Lower lobe of right lung (tissue), 2 donors: ENCODE results near the gene GSTT2B. TPM values are rescaled to one million over a fixed set of nuclear protein-coding genes. Genes with fewer than 3 reads are reported as not detected.
"Not testable (repeated sequence)": the region's sequence is repeated elsewhere in the genome, so short reads cannot be mapped to it uniquely, and the experiment has no call there.

Experiments used
- ATAC-seq, 2 donors: fragments of 200-7000 bp; cut with Tn5 transposase; one replicate each; pipeline ENCODE4 v1.9.1; 2020 to 2022; ENCODE audit warnings: mild to moderate bottlenecking in 2 of 2, moderate library complexity in 2 of 2
- DNase-seq: peaks from one replicate; pipeline ENCODE4 v3.0.0-alpha.2; 2020
- H3K27ac ChIP-seq: fragments of 200-600 bp; one replicate; pipeline ENCODE4 v1.8.0; 2022
- H3K27me3 ChIP-seq: fragments of 200-600 bp; one replicate; pipeline ENCODE4 v1.8.0; 2022; ENCODE audit warnings: low read depth
- H3K36me3 ChIP-seq: fragments of 200-600 bp; one replicate; pipeline ENCODE4 v1.8.0; 2022; ENCODE audit warnings: mild to moderate bottlenecking
- H3K4me1 ChIP-seq: fragments of 200-600 bp; one replicate; pipeline ENCODE4 v1.8.0; 2022
- H3K4me3 ChIP-seq: fragments of 200-600 bp; one replicate; pipeline ENCODE4 v1.8.0; 2022; ENCODE audit warnings: mild to moderate bottlenecking
- H3K9me3 ChIP-seq: fragments of 200-600 bp; one replicate; pipeline ENCODE4 v1.8.0; 2022
- intact Hi-C: fragments of 100-400 bp; cut with DNase I; formaldehyde crosslinking; loops from one replicate; pipeline ENCODE4 v1.11.0; 2022
- total RNA-seq: library from RNA; stranded (reverse); fragmentation: NEBNext Ultra II Directional; extraction: Animal tissue kit (Norgen Biotek cat#: 25700); gene quantifications from one replicate; pipeline ENCODE4 v1.2.1, GENCODE V29; 2021
- TF ChIP-seq, protein P1 (sequence below): fragments of 200-600 bp; IDR thresholded peaks from one replicate; pipeline ENCODE4 v1.8.0; 2022; ENCODE audit warnings: antibody characterized with exemption, mild to moderate bottlenecking
- donor health status: DM: no; HTN: yes; CAD: no; lungs with severe emphysema.

Gene GSTT2B
- total RNA-seq, 1 donor from 2014 or later, result 7.3 TPM

- intact Hi-C loops, result loop anchor here (10.0 kb wide), 1 partner anchor 45 kb away; no protein-coding TSS in a partner anchor
- no peak for DNase-seq
- no peak overlapping the region for H3K27ac ChIP-seq
- ATAC-seq, result no peak
- TF ChIP-seq, protein P1, sequence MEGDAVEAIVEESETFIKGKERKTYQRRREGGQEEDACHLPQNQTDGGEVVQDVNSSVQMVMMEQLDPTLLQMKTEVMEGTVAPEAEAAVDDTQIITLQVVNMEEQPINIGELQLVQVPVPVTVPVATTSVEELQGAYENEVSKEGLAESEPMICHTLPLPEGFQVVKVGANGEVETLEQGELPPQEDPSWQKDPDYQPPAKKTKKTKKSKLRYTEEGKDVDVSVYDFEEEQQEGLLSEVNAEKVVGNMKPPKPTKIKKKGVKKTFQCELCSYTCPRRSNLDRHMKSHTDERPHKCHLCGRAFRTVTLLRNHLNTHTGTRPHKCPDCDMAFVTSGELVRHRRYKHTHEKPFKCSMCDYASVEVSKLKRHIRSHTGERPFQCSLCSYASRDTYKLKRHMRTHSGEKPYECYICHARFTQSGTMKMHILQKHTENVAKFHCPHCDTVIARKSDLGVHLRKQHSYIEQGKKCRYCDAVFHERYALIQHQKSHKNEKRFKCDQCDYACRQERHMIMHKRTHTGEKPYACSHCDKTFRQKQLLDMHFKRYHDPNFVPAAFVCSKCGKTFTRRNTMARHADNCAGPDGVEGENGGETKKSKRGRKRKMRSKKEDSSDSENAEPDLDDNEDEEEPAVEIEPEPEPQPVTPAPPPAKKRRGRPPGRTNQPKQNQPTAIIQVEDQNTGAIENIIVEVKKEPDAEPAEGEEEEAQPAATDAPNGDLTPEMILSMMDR, result no peak
- peaks cover 29% of the 10 kb centered on the region for H3K36me3 ChIP-seq
- no peaks in the 10 kb centered on the region for H3K4me1 ChIP-seq
- no peaks in the 10 kb centered on the region for H3K9me3 ChIP-seq
- no peaks in the 10 kb centered on the region for H3K27me3 ChIP-seq
- no peak overlapping the region for H3K4me3 ChIP-seq
Measured at GRCh38 chr22:23970201-23970641, 9.2 kb upstream of the GSTT2B start.

GRCh38 chr22:23969071-23969470 lies 8.1 kb upstream of the GSTT2B start:
- no peak for ATAC-seq
- intact Hi-C loops, result no loop called here
- no peaks in the 10 kb centered on the region for H3K27me3 ChIP-seq

GRCh38 chr22:23966568-23966967 lies 5.6 kb upstream of the GSTT2B start, which contains the start of gene DDTL:
Gene DDTL, plus strand, starts transcription at chr22:23966888. Its CDS starts 27 bp downstream, at chr22:23966915.
- H3K27me3 ChIP-seq, H3K4me1 ChIP-seq, intact Hi-C loops, DNase-seq, H3K4me3 ChIP-seq, H3K27ac ChIP-seq, H3K9me3 ChIP-seq: not testable (repeated sequence)
- ATAC-seq, result peak; percentile 97 to 99
- peaks cover 25% of the 10 kb centered on the region for H3K36me3 ChIP-seq

More at GRCh38 chr22:23969071-23969470, 8.1 kb upstream of the GSTT2B start:
- Histone ChIP-seq H3K27ac (no peak overlapping the region), H3K36me3 (peaks cover 29% of the 10 kb centered on the region), H3K4me3 (no peak overlapping the region), H3K9me3 (no peaks in the 10 kb centered on the region), H3K4me1 (no peaks in the 10 kb centered on the region)
- no peak for DNase-seq
- TF ChIP-seq, protein P1, result no peak

DNA sequence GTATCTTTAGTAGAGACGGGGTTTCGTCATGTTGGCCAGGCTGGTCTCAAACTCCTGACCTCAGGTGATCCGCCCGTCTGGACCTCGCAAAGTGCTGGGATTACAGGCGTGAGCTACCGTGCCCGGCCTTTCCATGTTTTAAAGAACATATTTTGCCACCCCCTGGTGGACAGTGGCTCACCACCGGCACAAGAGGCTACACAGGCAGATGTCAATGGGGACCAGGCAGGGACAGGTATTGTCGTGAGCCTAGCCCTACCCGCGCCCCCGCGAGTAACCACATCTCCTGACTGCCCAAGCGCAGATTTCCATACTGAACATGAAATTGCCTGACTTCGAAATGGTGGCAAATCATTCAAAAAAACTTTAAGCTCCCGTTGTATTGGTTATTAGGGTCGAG lies 5.1 kb upstream of the GSTT2B start:
- H3K27me3 ChIP-seq, intact Hi-C loops, DNase-seq, H3K9me3 ChIP-seq, H3K4me3 ChIP-seq, H3K4me1 ChIP-seq, H3K27ac ChIP-seq: not testable (repeated sequence)
- H3K36me3 ChIP-seq, result peaks cover 20% of the 10 kb centered on the region
- ATAC-seq, result peak; percentile 59 to 61

GRCh38 chr22:23956301-23956900 lies 4.6 kb downstream of the GSTT2B start:
- H3K9me3 ChIP-seq, H3K4me3 ChIP-seq, H3K36me3 ChIP-seq, H3K27me3 ChIP-seq, H3K27ac ChIP-seq, H3K4me1 ChIP-seq, intact Hi-C loops: not testable (repeated sequence)
- TF ChIP-seq, protein P1, result peak; percentile 83
- DNase-seq (peak; percentile 56), ATAC-seq (peak; percentile 70 to 83)

DNA sequence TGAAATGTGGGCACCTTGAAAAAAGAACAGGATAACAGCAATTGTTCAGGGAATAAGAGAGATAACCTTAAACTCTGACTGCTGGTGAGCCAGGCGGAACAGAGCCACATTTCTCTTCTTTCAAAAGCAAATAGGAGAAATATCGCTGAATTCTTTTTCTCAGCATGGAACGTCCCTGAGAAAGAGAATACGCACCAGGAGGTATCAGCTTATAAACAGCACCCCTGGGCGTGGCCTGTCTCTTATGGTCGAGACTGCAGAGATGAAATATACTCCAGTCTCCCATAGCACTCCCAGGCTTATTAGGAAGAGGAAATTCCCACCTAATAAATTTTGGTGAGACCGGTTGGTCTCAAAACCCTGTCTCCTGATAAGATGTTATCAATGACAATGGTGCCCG lies 5.1 kb downstream of the GSTT2B start:
- H3K9me3 ChIP-seq, ATAC-seq, H3K4me1 ChIP-seq, H3K36me3 ChIP-seq, H3K27me3 ChIP-seq, H3K27ac ChIP-seq, intact Hi-C loops, DNase-seq, H3K4me3 ChIP-seq: not testable (repeated sequence)

DNA sequence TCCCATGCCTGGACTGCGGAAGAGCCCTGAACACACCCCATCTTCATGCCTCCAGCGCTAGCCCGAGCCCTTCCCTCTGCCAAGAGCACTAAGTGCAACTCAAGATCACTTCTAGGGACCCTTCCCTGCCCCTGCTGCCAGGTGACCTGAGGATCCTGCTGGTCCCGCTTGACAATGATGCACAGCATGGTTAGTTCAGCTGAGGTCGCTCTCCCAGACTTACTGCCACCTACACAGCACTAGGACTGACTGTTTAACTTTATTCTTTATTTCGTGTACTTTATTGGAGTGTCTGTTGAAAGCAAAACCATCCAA lies 6.0 kb downstream of the GSTT2B start:
- H3K27ac ChIP-seq, H3K27me3 ChIP-seq, H3K4me1 ChIP-seq, ATAC-seq, H3K36me3 ChIP-seq, H3K9me3 ChIP-seq, intact Hi-C loops, H3K4me3 ChIP-seq, DNase-seq: not testable (repeated sequence)

GRCh38 chr22:23954193-23954990 lies 6.6 kb downstream of the GSTT2B start:
- H3K9me3 ChIP-seq, intact Hi-C loops, ATAC-seq, DNase-seq, H3K27ac ChIP-seq, H3K4me3 ChIP-seq, H3K27me3 ChIP-seq, H3K36me3 ChIP-seq, H3K4me1 ChIP-seq: not testable (repeated sequence)

GRCh38 chr22:23953485-23953884 lies 7.5 kb downstream of the GSTT2B start:
- intact Hi-C loops, DNase-seq, ATAC-seq: not testable (repeated sequence)

DNA sequence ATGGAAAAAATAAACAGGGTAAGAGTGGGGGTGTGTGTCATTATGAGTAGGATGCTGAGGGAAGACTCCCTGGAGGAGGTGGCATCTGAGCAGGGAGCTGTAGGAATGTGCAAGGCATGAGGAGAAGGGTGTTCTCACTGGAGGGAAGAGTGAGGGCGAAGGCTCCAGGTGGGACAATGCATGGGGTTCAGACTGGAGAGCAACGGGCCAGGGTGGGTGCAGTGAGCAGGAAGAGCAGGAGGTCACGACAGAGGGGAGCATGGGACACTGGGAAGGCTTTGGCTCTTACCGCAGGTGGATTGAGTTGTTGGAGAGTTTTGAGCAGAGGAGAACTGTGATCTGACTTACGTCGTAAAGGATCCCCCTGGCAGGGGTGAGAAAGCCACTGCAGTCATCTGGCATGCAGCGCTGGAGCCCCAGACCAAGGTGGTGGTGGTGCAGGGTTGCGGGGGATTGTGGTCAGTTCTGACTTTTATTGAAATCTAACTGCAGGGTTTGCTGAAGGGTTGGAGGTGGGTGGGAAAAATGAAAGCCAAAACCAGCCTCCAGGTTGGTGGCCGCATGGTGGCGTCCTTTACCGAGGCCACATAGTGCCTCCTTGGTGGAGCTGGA lies 8.1 kb downstream of the GSTT2B start:
- DNase-seq, H3K27ac ChIP-seq, H3K9me3 ChIP-seq: not testable (repeated sequence)

More at GRCh38 chr22:23953485-23953884, 7.5 kb downstream of the GSTT2B start:
- H3K36me3 ChIP-seq, H3K27me3 ChIP-seq, H3K9me3 ChIP-seq, H3K4me1 ChIP-seq, H3K4me3 ChIP-seq, H3K27ac ChIP-seq: not testable (repeated sequence)

More for the DNA sequence above, 8.1 kb downstream of the GSTT2B start:
- H3K36me3 ChIP-seq, H3K4me1 ChIP-seq, H3K27me3 ChIP-seq, intact Hi-C loops, H3K4me3 ChIP-seq, ATAC-seq: not testable (repeated sequence)
